Measurements from ENCODE around the gene SGIP1.
A peak's percentile ranks its signal among the peaks of the same experiment; 100 is the strongest.

The SGIP1 gene

GRCh38 chr1:66539491-66539890 is 5.5 kb downstream of the SGIP1 start:
- DNase-seq (ENCODE audit: low read depth): no peak
- TF ChIP-seq CTCF (conservative IDR thresholded peaks at IDR 0.05; ENCODE audit: low read depth, low read length): no peak
- no peak overlapping the region for H3K4me3 ChIP-seq (ENCODE audit: low read length)

- TF ChIP-seq CTCF (conservative IDR thresholded peaks at IDR 0.05; ENCODE audit: low read depth, low read length): no peak
- DNase-seq (ENCODE audit: low read depth): peak; percentile 94
- peak overlapping the region; percentile 3 for H3K4me3 ChIP-seq (ENCODE audit: low read length)
These were observed 6.6 kb downstream of the SGIP1 start for GRCh38 chr1:66540434-66541032.

- H3K4me3 ChIP-seq (ENCODE audit: low read length): no peak overlapping the region
- no peak for TF ChIP-seq CTCF (conservative IDR thresholded peaks at IDR 0.05; ENCODE audit: low read depth, low read length)
- DNase-seq (ENCODE audit: low read depth): no peak
These were observed 8.4 kb downstream of the SGIP1 start for GRCh38 chr1:66542314-66542713.

GRCh38 chr1:66542811-66543767 is 9.1 kb downstream of the SGIP1 start:
- DNase-seq (ENCODE audit: low read depth): no peak
- no peak for TF ChIP-seq CTCF (conservative IDR thresholded peaks at IDR 0.05; ENCODE audit: low read depth, low read length)
- no peak overlapping the region for H3K4me3 ChIP-seq (ENCODE audit: low read length)

- no peak for TF ChIP-seq CTCF (conservative IDR thresholded peaks at IDR 0.05; ENCODE audit: low read depth, low read length)
- DNase-seq (ENCODE audit: low read depth): no peak
- no peak overlapping the region for H3K4me3 ChIP-seq (ENCODE audit: low read length)
These were observed 12.3 kb downstream of the SGIP1 start for GRCh38 chr1:66546047-66546810.

GRCh38 chr1:66549017-66549416 is 15.1 kb downstream of the SGIP1 start:
- DNase-seq (ENCODE audit: low read depth): no peak
- TF ChIP-seq CTCF (conservative IDR thresholded peaks at IDR 0.05; ENCODE audit: low read depth, low read length): no peak
- H3K4me3 ChIP-seq (ENCODE audit: low read length): no peak overlapping the region

Data from retinal pigment epithelial cell (primary cell).